Raji (cell line): ENCODE results near the gene PFDN1.

ENCODE experiments used
- POLR2A ChIP-seq: IDR thresholded peaks from 2 replicates; pipeline ENCODE4 v1.6.1; 2011; ENCODE audit warnings: low read depth, low read length, control low read depth; ENCODE audit not compliant: insufficient read depth

The PFDN1 gene

DNA sequence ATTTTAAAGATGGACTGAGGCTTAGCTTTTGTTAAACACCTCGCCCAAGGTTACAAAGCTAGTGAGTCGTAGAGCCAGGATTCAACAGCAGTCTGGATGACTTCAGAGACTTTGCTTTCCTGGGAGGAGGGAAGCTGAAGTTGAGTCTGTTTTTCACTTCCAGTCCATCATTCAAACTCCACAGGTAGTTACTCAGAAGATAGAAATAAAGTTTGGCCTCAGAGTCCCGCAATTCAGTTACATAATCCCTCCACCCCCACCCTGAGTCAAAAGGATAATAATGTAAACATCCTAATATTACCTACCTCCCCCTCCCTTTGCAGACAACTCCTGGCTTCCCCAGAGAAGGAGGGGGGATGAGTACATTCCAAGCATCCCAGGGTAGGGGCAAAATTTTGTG lies 35.4 kb upstream of the PFDN1 start:
- no peak for TF ChIP-seq POLR2A

DNA sequence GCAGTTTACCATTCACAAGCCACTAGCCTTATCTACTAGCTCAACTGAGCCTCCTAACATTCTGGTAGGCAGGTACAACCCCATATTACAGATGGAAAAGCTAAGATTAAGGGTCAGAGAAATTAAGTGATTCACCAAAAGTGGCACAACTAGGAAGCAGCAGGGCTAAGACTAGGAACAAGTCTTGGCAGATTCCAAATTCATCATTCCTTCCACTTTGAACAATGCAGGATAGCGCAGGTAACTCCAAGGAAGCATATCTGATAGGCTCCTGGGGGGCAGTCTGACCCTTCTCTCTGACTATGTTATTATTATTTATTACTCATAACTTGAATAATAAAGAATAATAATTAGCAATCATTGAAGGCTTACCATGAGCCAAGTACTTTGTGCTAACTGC lies 35.0 kb upstream of the PFDN1 start:
- no peak for TF ChIP-seq POLR2A

DNA sequence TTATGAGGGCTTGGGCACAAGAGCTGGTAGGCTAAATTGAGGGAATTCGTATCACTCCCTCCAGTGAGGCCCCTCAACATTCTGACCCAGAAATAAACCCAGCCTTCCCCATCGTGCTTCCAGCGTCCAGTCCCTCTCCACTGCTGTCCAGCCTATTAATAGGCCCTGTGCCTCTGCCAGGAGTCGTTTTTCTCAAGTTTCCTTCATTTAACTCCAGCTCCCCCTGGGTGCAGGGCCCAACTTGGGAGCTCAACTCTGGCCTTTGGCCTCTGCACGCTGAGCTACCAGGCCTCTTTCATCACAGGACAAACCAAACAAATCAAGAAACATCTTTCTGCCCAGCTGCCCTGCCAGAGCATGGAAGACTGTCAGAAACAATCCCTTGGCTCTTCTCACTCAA lies 33.5 kb upstream of the PFDN1 start:
- no peak for TF ChIP-seq POLR2A

DNA sequence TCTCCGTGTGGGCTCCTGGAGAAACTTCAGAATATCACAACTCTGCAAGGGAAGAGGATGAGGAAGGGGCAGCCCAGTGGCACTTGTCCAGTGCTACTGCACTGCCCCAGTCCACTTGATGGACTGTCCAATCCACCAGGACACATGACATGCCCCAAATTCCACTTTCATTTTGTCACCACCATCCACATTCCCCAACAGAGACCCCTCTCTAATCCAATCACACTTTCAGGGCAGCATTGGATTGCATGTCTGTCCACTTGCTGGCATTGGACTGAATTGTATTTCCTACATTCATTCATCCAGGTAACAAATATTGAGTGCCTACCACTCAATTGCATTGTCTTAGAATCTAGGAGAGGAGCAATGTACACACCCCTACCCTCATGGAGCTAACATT lies 28.7 kb upstream of the PFDN1 start:
- TF ChIP-seq POLR2A, result no peak

DNA sequence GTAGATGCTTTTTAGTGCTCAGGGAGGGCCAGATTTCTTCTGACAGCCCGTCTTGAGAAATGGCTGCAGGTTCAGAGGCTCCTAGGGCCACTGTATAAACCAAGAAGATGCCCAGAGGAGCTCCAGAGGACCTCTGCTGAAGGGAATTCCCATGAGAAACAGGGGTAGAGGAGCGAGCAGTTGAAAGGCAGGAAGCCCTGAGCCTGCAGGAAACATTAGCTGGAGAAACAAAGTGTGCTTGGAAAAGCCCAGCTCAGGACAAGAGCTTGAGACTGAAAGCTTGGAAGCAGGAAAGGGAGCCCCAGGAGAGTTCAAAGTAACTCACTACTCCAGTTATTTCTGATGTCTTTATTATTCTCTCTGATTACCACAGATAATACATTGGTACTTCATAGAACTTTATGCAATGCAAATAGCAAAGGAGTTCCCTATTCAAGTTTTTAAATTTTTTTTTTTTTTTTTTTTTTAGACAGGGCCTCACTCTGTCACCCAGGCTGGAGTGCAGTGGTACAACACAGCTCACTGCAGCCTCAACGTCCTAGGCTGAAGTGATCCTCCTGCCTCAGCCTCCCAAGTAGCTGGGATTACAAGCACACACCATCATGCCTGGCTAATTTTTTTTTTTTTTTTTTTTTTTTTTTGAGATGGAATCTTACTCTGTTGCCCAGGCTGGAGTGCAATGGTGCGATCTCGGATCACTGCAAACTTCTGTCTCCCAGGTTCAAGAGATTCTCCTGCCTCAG lies 27.0 kb upstream of the PFDN1 start:
- no peak for TF ChIP-seq POLR2A

DNA sequence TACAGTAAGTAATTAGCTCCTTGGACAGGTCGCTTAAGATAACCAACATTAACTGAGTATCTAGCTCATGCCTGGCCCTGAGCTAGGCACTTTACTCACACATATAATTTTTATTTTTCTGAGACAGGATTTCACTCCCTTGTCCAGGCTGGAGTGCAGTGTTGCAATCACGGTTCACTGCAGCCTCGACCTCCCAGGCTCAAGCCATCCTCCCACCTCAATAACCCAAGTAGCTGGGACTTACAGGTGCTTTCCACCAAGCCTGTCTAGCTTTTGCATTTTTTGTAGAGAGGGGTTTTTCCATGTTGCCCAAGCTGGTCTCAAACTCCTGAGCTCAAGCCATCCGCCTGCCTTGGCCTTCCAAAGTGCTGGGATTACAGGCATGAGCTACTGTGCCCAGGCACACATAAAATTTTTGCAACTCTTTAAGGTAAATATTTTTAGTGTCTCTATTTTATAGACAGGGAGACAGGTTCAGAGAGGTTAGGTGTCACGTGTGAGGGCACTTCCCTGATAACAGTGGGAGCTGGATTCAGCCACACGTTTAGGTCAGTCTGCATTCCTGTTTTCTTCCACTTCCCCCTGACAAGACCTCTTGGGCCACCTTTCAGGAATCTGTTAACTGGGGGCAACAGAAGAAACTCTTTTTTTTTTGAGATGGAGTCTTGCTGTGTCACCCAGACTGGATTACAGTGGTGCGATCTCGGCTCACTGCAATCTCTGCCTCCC lies 25.3 kb upstream of the PFDN1 start:
- TF ChIP-seq POLR2A, result no peak

DNA sequence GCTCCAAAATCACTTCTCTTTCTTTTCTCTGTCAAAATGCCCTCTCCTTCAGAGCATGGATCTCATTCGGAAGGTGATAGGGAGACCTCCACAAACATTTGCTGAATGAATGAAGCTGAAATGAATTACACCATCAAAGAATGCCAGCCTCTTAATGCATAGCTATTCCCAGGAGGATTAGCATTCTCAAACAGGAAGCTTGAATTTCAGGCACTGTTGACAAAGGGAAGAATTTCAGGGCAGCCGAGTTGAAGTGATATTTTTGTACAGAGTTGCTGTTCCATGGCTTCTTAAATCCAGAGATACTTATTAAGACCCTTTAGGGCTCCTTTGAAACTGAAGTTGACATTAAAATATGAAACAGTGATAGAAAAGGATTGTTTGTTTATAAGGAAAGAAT lies 24.7 kb upstream of the PFDN1 start:
- TF ChIP-seq POLR2A, result no peak

DNA sequence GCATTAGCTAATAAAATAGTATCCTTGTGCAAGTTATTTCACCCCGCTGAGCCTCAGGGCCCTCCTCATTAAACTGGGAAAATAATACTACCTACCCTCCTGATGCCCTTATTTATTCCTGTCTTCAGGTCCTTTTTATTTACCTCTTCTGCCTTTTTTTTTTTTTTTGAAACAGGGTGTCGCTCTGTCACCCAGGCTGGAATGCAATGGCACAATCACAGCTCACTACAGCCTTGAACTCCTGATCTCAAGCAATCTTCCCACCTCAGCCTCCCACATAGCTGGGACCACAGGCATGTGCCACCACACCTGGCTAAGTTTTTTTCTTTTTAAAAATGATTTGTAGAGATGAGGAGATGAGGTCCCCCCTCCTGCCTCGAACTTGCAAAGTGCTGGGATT lies 22.6 kb upstream of the PFDN1 start:
- no peak for TF ChIP-seq POLR2A

DNA sequence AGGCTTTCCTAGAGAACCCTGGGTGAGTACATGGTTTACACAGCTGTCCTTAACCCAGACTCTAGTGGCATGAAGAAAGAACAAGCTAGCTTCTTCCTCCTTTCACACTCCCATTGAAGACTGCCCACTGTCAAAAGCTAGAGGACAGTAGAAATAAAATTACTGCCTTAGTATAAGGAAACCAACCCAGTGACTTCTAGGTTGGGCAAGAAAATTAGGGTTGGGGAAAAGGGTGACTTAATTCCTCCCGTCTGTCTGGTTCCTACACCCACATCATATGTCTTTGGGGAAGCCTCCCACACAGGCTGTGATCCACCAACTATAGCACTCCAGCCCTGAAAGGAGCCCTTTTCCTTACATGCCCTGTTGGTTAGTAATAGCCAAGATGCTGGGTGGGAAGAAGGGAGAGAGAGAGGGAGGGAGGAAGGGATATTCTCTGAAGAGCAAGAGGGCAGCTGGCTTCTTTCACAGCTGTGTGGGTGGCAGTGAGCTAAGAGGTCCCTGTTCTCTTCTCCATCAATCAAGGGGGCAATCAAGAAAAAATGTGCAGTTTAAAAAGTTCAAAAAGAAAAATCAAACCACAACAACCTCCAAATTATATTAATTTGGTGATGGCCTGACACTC lies 21.8 kb upstream of the PFDN1 start:
- no peak for TF ChIP-seq POLR2A

DNA sequence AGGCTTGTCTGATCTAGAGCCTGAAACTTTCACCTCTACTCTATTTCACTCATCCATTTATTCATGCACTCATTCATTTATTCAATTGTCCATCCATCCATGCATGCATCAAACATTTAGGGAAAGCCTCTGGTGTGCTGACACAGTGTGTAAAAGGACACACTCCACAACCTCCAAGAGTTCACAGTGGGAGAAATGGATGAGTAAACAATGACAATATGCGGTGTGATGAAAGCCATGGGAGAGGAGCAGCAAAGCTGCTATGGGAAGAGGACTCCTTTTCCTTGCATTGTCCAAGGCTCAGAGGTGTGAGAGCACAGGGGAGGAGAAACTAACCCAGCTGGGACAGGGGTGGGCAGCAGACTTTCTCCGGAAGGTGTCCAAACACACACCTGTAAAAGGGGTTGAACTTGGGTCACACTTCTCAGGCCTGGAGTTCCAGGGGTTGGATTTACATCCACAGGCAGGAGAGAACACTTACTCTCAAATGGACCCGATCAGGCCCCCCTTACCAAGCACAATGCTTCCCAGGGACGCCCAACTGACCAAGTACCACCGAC lies 21.2 kb upstream of the PFDN1 start:
- TF ChIP-seq POLR2A, result no peak

DNA sequence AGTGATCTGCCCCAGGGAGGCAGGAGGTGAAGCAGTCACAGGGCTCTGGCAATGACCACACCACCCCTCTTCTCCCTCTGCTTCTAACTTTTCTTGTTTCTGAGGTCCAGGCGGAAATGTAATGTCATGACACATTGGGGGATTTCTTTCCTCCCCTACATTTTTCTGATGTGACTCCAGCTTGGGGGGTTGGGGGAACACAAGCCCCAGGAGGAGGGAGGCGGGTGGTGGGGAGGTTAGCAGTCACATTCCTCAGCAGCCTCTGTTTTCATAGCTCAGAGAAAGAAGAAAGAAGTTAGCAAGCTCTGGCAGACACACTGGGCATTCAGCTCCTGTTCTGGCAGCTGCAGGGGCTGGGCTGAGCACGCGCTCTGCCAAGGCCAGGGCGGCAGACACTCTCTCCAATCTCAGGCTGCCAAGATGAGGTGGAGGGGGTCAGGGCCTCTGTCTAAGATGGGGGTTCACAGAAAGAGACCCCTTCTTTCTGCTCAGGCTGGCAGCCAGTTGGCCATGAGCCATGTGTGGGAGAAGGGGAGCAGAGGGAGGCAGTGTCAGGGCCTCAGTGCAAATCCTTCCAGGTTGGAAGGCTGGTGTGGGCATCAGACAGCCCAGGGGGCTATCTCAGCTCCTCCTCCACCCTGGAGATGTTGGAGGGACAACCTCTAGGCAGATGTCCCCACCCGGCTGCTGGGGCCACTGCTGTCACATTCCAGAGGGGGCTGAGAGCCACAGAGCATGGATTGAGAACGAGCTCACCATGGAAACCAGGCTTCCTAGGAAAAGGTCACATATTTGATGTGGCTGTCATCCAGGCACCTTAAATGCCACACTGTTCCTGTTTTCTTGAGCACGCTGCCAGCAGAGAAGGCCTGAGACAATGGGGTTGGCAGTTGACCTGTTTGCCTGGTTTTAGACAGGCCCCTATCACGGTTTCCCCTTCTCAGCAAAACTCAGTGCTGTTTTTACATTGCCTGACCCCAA lies 20.1 kb upstream of the PFDN1 start:
- TF ChIP-seq POLR2A, result no peak

DNA sequence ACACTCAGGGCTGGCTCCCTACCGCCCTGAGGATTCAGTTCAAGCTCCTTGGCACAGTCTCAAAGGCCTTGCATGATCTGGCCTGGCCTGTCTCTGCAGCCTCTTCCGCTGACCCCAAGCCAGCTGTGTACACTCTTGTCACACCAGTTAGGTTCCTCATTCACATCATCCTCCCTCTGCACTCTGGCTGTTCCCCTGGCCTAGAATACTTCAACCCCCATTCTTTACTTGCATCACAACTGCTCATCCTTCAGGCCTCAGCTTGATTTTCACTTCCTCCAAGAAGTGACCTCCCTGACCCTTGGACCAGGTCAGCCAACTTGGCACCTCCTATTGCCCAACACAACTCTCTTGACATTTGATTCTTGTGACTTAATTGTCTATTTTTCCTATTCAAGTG lies 18.9 kb upstream of the PFDN1 start:
- no peak for TF ChIP-seq POLR2A

DNA sequence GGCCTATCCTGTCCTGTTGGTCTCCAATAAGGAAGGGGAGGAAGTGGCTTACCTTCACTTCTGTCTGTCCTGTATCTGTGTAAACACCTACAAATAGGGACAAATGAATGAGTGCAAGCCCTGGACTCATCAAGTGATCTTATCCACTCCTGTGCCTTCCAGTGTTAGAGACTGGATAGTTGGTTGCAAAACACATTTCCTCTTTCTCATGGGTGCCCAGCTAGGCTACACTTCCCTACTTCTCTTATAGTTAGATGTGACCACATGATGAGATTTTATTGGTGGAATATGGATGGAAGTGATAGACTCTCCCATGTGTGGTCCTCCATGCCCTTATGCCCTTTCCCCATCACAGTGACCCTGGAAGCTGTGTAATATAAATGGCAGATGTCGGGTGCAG lies 16.9 kb upstream of the PFDN1 start:
- TF ChIP-seq POLR2A, result no peak

DNA sequence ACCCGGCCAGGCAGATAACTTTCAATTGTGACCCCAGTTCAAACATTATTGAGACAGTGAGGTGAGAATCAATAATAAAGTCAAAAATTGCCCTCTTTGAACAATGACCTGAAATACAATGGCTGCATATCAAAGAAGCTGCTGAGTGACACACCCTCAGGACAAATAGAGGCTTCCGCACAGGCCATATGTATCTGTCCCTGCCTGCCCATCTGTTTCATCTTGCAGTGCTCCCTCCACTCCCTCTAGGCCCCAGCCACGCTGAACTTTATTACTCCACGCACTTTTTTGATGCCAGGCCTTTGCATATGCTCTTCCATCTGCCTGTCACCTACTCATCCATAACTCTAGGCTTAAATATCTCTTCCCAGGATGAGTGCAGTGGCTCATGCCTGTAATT lies 15.9 kb upstream of the PFDN1 start:
- TF ChIP-seq POLR2A, result no peak

DNA sequence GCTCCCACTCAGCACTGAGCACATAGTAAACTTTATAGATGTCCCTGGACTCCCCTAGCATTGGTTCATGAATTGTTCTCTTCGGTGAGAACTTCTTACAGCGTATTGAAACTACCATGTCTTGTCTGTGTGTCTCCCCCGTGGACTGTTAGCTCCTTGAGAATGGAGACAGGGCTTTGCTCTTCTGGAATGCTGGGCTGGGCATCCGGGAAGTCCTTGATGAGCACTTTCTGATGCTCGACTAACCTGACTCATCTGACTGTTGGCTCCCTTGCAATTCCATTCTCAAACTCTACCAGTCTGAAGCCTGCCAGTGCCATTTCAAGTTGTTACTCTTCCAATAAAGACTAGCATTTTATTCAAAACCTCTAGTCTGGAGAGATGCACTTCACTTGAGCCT lies 15.0 kb upstream of the PFDN1 start:
- TF ChIP-seq POLR2A, result no peak
